ACHN (cell line): ENCODE results near the gene MED31.
A peak's percentile ranks its signal among the peaks of the same experiment; 100 is the strongest.
"Not testable (repeated sequence)": the region's sequence is repeated elsewhere in the genome, so short reads cannot be mapped to it uniquely, and the experiment has no call there.

ENCODE experiments used
- DNase-seq: peaks from one replicate; pipeline ENCODE4 v3.0.0-alpha.2; 2015
- in situ Hi-C: cut with HindIII; loops from 2 replicates; pipeline ENCODE4 v1.10.0; 2017; ENCODE audit warnings: low sequenced_read_pairs, low pct_ligation_motif_present, low pct_unique_long_range_greater_than_20kb

MED31 gene

GRCh38 chr17:6660101-6660500 is 8.7 kb upstream of the MED31 start:
- no peak for DNase-seq
- in situ Hi-C loops, result no loop called here

GRCh38 chr17:6658411-6658810 is 7.0 kb upstream of the MED31 start:
- in situ Hi-C loops, DNase-seq: not testable (repeated sequence)

- in situ Hi-C loops, result no loop called here
- no peak for DNase-seq
Observed at GRCh38 chr17:6657633-6658287, 6.4 kb upstream of the MED31 start.

GRCh38 chr17:6656797-6657632 is 5.6 kb upstream of the MED31 start:
- DNase-seq, in situ Hi-C loops: not testable (repeated sequence)

- in situ Hi-C loops, result not testable (repeated sequence)
Observed at GRCh38 chr17:6655732-6656361, 4.4 kb upstream of the MED31 start.

GRCh38 chr17:6654841-6655731 is 3.7 kb upstream of the MED31 start:
- in situ Hi-C loops, result no loop called here
- no peak for DNase-seq

More at GRCh38 chr17:6655732-6656361, 4.4 kb upstream of the MED31 start:
- not testable (repeated sequence) for DNase-seq

GRCh38 chr17:6651919-6652452 is 581 bp upstream of the MED31 start:
- DNase-seq, result no peak
- in situ Hi-C loops, result no loop called here

- in situ Hi-C loops, result no loop called here
- peak; percentile 57 for DNase-seq
Observed at GRCh38 chr17:6648181-6648580, 3.2 kb downstream of the MED31 start.

GRCh38 chr17:6643451-6644125 is 7.8 kb downstream of the MED31 start:
- peak; percentile 84 for DNase-seq
- in situ Hi-C loops, result no loop called here

- no peak for DNase-seq
Observed at GRCh38 chr17:6642592-6642991, 8.8 kb downstream of the MED31 start.

GRCh38 chr17:6641247-6641863 is 10.1 kb downstream of the MED31 start:
- peak; percentile 16 for DNase-seq
- in situ Hi-C loops, result no loop called here

More at GRCh38 chr17:6642592-6642991, 8.8 kb downstream of the MED31 start:
- in situ Hi-C loops, result no loop called here

GRCh38 chr17:6640536-6641246 is 10.7 kb downstream of the MED31 start, which contains the start of the genes KIAA0753 and TXNDC17:
KIAA0753 (minus strand) TSS chr17:6640711; CDS start chr17:6635103, 5,608 bp downstream.
TXNDC17 (plus strand) TSS chr17:6641060; CDS start chr17:6641083, 23 bp downstream.
- DNase-seq, result peak; percentile 93
- in situ Hi-C loops, result no loop called here

- in situ Hi-C loops, result no loop called here
- DNase-seq, result peak; percentile 53
Observed at GRCh38 chr17:6639586-6640535, 11.5 kb downstream of the MED31 start.

GRCh38 chr17:6639014-6639585 is 12.3 kb downstream of the MED31 start:
- in situ Hi-C loops, result no loop called here

More at GRCh38 chr17:6639014-6639585, 12.3 kb downstream of the MED31 start:
- no peak for DNase-seq
